GM23338 (cell line): ENCODE results near the gene ASB16. TPM values are rescaled to one million over a fixed set of nuclear protein-coding genes. Genes with fewer than 3 reads are reported as not detected.

ENCODE experiments used
- ATAC-seq: fragments of 200-7000 bp; cut with Tn5 transposase; 3 replicates; pipeline ENCODE4 v1.9.1; 2020
- DNase-seq: peaks from one replicate; pipeline ENCODE4 v3.0.0-alpha.2; 2015; ENCODE audit warnings: low spot score
- H2AFZ ChIP-seq: fragments of 200-600 bp; sonication (generic); 2 replicates; pipeline ENCODE4 v1.8.0; 2016; ENCODE audit warnings: antibody characterized with exemption, mild to moderate bottlenecking, moderate library complexity
- H3F3A ChIP-seq: fragments of 200-600 bp; sonication (generic); replicated peaks from 2 replicates; pipeline ENCODE4 v1.8.0; 2017; ENCODE audit warnings: antibody characterized with exemption, mixed run types, low read depth
- H3K27ac ChIP-seq: fragments of 200-600 bp; sonication (generic); 2 replicates; pipeline ENCODE4 v1.6.1; 2016; ENCODE audit warnings: low read depth
- H3K27me3 ChIP-seq: fragments of 200-600 bp; sonication (generic); 2 replicates; pipeline ENCODE4 v1.8.0; 2016; ENCODE audit warnings: mild to moderate bottlenecking, mixed run types, moderate library complexity; ENCODE audit not compliant: insufficient read depth
- H3K36me3 ChIP-seq: fragments of 200-600 bp; sonication (generic); 2 replicates; pipeline ENCODE4 v1.8.0; 2016; ENCODE audit warnings: mild to moderate bottlenecking; ENCODE audit not compliant: insufficient read depth
- H3K4me1 ChIP-seq: fragments of 200-600 bp; sonication (generic); 2 replicates; pipeline ENCODE4 v1.8.0; 2016; ENCODE audit warnings: mild to moderate bottlenecking, moderate library complexity; ENCODE audit not compliant: insufficient read depth
- H3K4me2 ChIP-seq: fragments of 200-600 bp; sonication (generic); 2 replicates; pipeline ENCODE4 v1.7.1; 2017; ENCODE audit warnings: mixed run types
- H3K4me3 ChIP-seq: fragments of 200-600 bp; sonication (generic); 2 replicates; pipeline ENCODE4 v1.6.1; 2016; ENCODE audit warnings: mixed run types
- H3K79me2 ChIP-seq: fragments of 200-600 bp; sonication (generic); replicated peaks from 2 replicates; pipeline ENCODE4 v1.8.0; 2017; ENCODE audit warnings: mild to moderate bottlenecking; ENCODE audit not compliant: insufficient read depth
- H3K9me2 ChIP-seq: fragments of 200-600 bp; sonication (generic); 2 replicates; pipeline ENCODE4 v1.8.0; 2017; ENCODE audit not compliant: insufficient read depth
- H4K20me1 ChIP-seq: fragments of 200-600 bp; sonication (generic); replicated peaks from 2 replicates; pipeline ENCODE4 v1.8.0; 2017; ENCODE audit warnings: mild to moderate bottlenecking; ENCODE audit not compliant: insufficient read depth
- H3K27ac Mint-ChIP-seq: 2 replicates; pipeline ENCODE4 v1.8.0; 2020; ENCODE audit warnings: inconsistent platforms, mild to moderate bottlenecking, moderate library complexity, mixed read lengths
- H3K27me3 Mint-ChIP-seq: 3 replicates; pipeline ENCODE4 v1.8.0; 2022; ENCODE audit warnings: low read depth, mild to moderate bottlenecking, moderate library complexity, mixed read lengths, inconsistent platforms; ENCODE audit not compliant: insufficient read depth, poor library complexity
- H3K36me3 Mint-ChIP-seq: 3 replicates; pipeline ENCODE4 v1.8.0; 2021; ENCODE audit warnings: low read depth, mild to moderate bottlenecking, inconsistent platforms, moderate library complexity, mixed read lengths
- H3K4me1 Mint-ChIP-seq: 3 replicates; pipeline ENCODE4 v1.8.0; 2020; ENCODE audit warnings: mild to moderate bottlenecking, inconsistent platforms, mixed read lengths
- H3K4me3 Mint-ChIP-seq: 3 replicates; pipeline ENCODE4 v1.8.0; 2021; ENCODE audit warnings: moderate library complexity, mild to moderate bottlenecking, inconsistent platforms, mixed read lengths
- H3K9me3 Mint-ChIP-seq: 3 replicates; pipeline ENCODE4 v1.8.0; 2020; ENCODE audit warnings: moderate library complexity, mild to moderate bottlenecking, inconsistent platforms, mixed read lengths
- CREB1 ChIP-seq: fragments of 250-450 bp; sonication (Bioruptor Pico); IDR thresholded peaks from 2 replicates; pipeline ENCODE4 v1.5.0; 2020; ENCODE audit warnings: low read depth, mild to moderate bottlenecking, moderate library complexity
- CTCF ChIP-seq, 2 experiments: fragments of 200-600 bp in 1 of 2; sonication (generic) in 1 of 2; conservative IDR thresholded peaks; 2 replicates each; pipeline versions ENCODE4 v1.5.1 to v1.6.1; 2016 to 2017; ENCODE audit warnings: antibody characterized with exemption in 2 of 2, low read depth in 2 of 2, mild to moderate bottlenecking in 2 of 2, moderate library complexity in 1 of 2
- EZH2 ChIP-seq: fragments of 200-600 bp; sonication (generic); IDR thresholded peaks from one replicate; pipeline ENCODE4 v1.8.0; 2017; ENCODE audit warnings: antibody characterized with exemption, mild to moderate bottlenecking, low read depth; ENCODE audit not compliant: unreplicated experiment
- EZH2phosphoT487 ChIP-seq: fragments of 200-600 bp; sonication (generic); IDR thresholded peaks from one replicate; pipeline ENCODE4 v1.8.1; 2018; ENCODE audit warnings: antibody characterized with exemption; ENCODE audit not compliant: unreplicated experiment
- JUNB ChIP-seq: IDR thresholded peaks from one replicate; pipeline ENCODE4 v1.6.1; 2016; ENCODE audit warnings: antibody characterized with exemption; ENCODE audit not compliant: unreplicated experiment
- NANOG ChIP-seq: IDR thresholded peaks from 2 replicates; pipeline ENCODE4 v1.6.1; 2016; ENCODE audit warnings: antibody characterized with exemption, borderline replicate concordance
- POLR2AphosphoS5 ChIP-seq: IDR thresholded peaks from 2 replicates; pipeline ENCODE4 v1.6.1; 2016; ENCODE audit warnings: antibody characterized with exemption, low read depth
- STAT1 ChIP-seq: IDR thresholded peaks from one replicate; pipeline ENCODE4 v1.6.1; 2016; ENCODE audit warnings: antibody characterized with exemption; ENCODE audit not compliant: unreplicated experiment
- ZNF114 ChIP-seq: fragments of 250-450 bp; sonication (Bioruptor Pico); IDR thresholded peaks from 2 replicates; pipeline ENCODE4 v1.5.0; 2020; ENCODE audit warnings: mild to moderate bottlenecking, moderate library complexity
- ZNF331 ChIP-seq: fragments of 250-450 bp; sonication (Bioruptor Pico); IDR thresholded peaks from 2 replicates; pipeline ENCODE4 v1.5.0; 2020; ENCODE audit warnings: low read depth, mild to moderate bottlenecking, moderate library complexity
- polyA plus RNA-seq: library from polyadenylated mRNA; unstranded; fragments of >200 nt; fragmentation: Nextera tagmentation; extraction: Ambion mirVana; gene quantifications from 2 replicates; pipeline ENCODE4 v1.2.1, GENCODE V29; 2016
- total RNA-seq: library from RNA; depleted of rRNA; stranded (reverse); fragments of >200 nt; shearing (Covaris generic); gene quantifications from 2 replicates; pipeline ENCODE4 v1.2.3, GENCODE V29; 2014
- TF ChIP-seq, protein P1 (sequence below): IDR thresholded peaks from one replicate; pipeline ENCODE4 v1.6.1; 2018; ENCODE audit warnings: antibody characterized with exemption; ENCODE audit not compliant: unreplicated experiment
- TF ChIP-seq, protein P2 (sequence below): IDR thresholded peaks from 2 replicates; pipeline ENCODE4 v1.6.1; 2016; ENCODE audit warnings: antibody characterized with exemption

ASB16 gene
- total and polyA plus RNA-seq, 2 experiments from 2014 or later, result 0.47 TPM; not detected in 1

DNA sequence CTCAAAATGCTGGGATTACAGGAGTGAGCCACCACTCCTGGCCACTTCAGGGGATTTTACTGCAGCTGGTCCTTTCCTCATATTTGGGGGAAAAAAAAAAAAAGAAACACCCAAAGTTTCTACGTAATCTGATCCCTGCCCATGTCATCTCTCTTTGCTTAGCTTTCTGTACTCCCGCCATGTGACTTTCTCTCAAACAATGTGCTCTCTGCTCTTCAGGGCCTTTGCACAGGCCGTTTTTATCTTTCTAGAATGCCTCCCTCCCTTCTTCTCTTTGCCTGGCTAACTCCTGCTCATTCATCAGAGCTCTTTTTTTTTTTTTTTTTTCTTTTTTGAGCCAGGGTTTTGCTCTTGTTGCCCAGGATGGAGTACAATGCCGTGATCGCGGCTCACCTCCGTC is 42.1 kb upstream of the ASB16 start:
- peaks cover 4% of the 10 kb centered on the region; the same call in 1 of the 2 replicates for H3K4me1 ChIP-seq
- no peak for ATAC-seq
- no peak for TF ChIP-seq EZH2
- no peak for TF ChIP-seq NANOG
- TF ChIP-seq JUNB, result no peak
- TF ChIP-seq, protein P1, sequence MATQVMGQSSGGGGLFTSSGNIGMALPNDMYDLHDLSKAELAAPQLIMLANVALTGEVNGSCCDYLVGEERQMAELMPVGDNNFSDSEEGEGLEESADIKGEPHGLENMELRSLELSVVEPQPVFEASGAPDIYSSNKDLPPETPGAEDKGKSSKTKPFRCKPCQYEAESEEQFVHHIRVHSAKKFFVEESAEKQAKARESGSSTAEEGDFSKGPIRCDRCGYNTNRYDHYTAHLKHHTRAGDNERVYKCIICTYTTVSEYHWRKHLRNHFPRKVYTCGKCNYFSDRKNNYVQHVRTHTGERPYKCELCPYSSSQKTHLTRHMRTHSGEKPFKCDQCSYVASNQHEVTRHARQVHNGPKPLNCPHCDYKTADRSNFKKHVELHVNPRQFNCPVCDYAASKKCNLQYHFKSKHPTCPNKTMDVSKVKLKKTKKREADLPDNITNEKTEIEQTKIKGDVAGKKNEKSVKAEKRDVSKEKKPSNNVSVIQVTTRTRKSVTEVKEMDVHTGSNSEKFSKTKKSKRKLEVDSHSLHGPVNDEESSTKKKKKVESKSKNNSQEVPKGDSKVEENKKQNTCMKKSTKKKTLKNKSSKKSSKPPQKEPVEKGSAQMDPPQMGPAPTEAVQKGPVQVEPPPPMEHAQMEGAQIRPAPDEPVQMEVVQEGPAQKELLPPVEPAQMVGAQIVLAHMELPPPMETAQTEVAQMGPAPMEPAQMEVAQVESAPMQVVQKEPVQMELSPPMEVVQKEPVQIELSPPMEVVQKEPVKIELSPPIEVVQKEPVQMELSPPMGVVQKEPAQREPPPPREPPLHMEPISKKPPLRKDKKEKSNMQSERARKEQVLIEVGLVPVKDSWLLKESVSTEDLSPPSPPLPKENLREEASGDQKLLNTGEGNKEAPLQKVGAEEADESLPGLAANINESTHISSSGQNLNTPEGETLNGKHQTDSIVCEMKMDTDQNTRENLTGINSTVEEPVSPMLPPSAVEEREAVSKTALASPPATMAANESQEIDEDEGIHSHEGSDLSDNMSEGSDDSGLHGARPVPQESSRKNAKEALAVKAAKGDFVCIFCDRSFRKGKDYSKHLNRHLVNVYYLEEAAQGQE, result no peak
- no peak for TF ChIP-seq EZH2phosphoT487
- no peak for TF ChIP-seq CREB1
- no peak for DNase-seq
- no peaks in the 10 kb centered on the region for H3F3A ChIP-seq
- Mint-ChIP-seq H3K4me3 (no peak overlapping the region), H3K4me1 (peaks cover 3% of the 10 kb centered on the region; the same call in 1 of the 3 replicates), H3K9me3 (no peaks in the 10 kb centered on the region), H3K27me3 (peaks cover 7% of the 10 kb centered on the region), H3K36me3 (no peaks in the 10 kb centered on the region; the same call in 2 of the 3 replicates), H3K27ac (no peak overlapping the region)
- H3K4me3 ChIP-seq, result no peak overlapping the region
- H3K79me2 ChIP-seq, result no peaks in the 10 kb centered on the region
- no peak overlapping the region for H3K27ac ChIP-seq
- no peaks in the 10 kb centered on the region for H4K20me1 ChIP-seq
- H3K36me3 ChIP-seq, result no peaks in the 10 kb centered on the region
- no peaks in the 10 kb centered on the region for H3K9me2 ChIP-seq
- no peaks in the 10 kb centered on the region for H3K27me3 ChIP-seq
- H2AFZ ChIP-seq, result 0 out of 2 replicates have a peak overlapping the region, but pooled peaks have one; percentile 38
- H3K4me2 ChIP-seq, result no peak overlapping the region

DNA sequence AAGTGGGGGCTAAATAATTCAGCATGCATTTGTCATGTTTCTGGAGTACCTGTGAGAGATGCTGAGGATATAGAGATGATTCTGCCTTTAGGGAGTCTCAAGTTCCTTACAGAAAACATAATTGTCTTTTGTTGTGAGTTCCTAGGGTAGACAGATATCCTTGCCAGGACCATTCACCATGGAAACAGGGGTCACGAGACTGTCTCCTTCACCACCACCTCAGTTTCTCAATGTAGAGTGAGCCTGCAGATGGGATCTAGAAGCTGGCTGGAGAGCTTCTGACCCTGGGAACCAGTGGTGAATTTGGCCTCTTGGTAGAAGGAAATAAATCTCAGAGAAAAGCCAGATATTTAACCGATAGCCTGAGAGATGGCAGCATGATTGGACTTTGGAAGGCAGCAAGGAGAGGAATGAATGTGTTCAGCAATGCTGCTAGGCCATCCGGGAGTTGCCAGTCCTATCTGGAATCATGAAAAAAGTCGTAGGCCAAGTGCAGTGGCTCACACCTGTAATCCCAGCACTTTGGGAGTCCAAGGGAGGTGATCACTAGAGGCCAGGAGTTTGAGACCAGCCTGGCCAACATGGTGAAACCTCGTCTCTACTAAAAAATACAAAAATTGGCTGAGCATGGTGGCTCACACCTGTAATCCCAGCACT is 39.7 kb upstream of the ASB16 start:
- no peak for DNase-seq
- Histone ChIP-seq H3K9me2 (no peaks in the 10 kb centered on the region), H2AFZ (no peak overlapping the region), H3K27me3 (no peaks in the 10 kb centered on the region), H3K79me2 (no peaks in the 10 kb centered on the region), H3K4me2 (no peak overlapping the region), H3K27ac (no peak overlapping the region), H3K36me3 (no peaks in the 10 kb centered on the region), H3K4me3 (no peak overlapping the region), H3F3A (no peaks in the 10 kb centered on the region), H3K4me1 (no peaks in the 10 kb centered on the region), H4K20me1 (no peaks in the 10 kb centered on the region)
- Mint-ChIP-seq H3K4me3 (no peak overlapping the region), H3K27me3 (peaks cover 7% of the 10 kb centered on the region), H3K4me1 (no peaks in the 10 kb centered on the region; the same call in 2 of the 3 replicates), H3K9me3 (no peaks in the 10 kb centered on the region), H3K27ac (no peak overlapping the region), H3K36me3 (no peaks in the 10 kb centered on the region)
- TF ChIP-seq NANOG (no peak), EZH2phosphoT487 (no peak), POLR2AphosphoS5 (no peak), ZNF331 (CRISPR knock-in tag) (no peak), JUNB (no peak), ZNF114 (no peak), STAT1 (no peak), CTCF (conservative IDR thresholded peaks at IDR 0.05; ENCODE audit: low read depth in 2 of 2) (no peak), EZH2 (no peak)
- TF ChIP-seq, protein P1, result no peak
- TF ChIP-seq, protein P2, sequence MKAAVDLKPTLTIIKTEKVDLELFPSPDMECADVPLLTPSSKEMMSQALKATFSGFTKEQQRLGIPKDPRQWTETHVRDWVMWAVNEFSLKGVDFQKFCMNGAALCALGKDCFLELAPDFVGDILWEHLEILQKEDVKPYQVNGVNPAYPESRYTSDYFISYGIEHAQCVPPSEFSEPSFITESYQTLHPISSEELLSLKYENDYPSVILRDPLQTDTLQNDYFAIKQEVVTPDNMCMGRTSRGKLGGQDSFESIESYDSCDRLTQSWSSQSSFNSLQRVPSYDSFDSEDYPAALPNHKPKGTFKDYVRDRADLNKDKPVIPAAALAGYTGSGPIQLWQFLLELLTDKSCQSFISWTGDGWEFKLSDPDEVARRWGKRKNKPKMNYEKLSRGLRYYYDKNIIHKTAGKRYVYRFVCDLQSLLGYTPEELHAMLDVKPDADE, result no peak
- no peak for ATAC-seq
